Right atrium auricular region (tissue), 2 donors: ENCODE results near the gene ASTN2. TPM values are rescaled to one million over a fixed set of nuclear protein-coding genes. Genes with fewer than 3 reads are reported as not detected.

Experiments
- DNase-seq: peaks from one replicate; pipeline ENCODE4 v3.0.0-alpha.2; 2019; ENCODE audit warnings: low spot score
- H3K27ac ChIP-seq, 2 donors: fragments of 200-600 bp; sonication (generic); 1 replicate in 1 of 2; 2 replicates in 1 of 2; pipeline ENCODE4 v1.5.1; 2016 to 2019
- H3K27me3 ChIP-seq, 2 donors: fragments of 200-600 bp; sonication (generic); one replicate each; pipeline versions ENCODE4 v1.5.1 to v1.6.0; 2017 to 2019
- H3K36me3 ChIP-seq: fragments of 200-600 bp; sonication (generic); one replicate; pipeline ENCODE4 v1.5.1; 2016
- H3K4me1 ChIP-seq, 2 donors: fragments of 200-600 bp; sonication (generic); one replicate each; pipeline versions ENCODE4 v1.5.1 to v1.6.0; 2017 to 2019
- H3K4me3 ChIP-seq, 2 donors: fragments of 200-600 bp; sonication (generic); 1 replicate in 1 of 2; 2 replicates in 1 of 2; pipeline ENCODE4 v1.5.1; 2017 to 2019; ENCODE audit warnings: mild to moderate bottlenecking in 1 of 2, moderate library complexity in 1 of 2
- H3K9me3 ChIP-seq, 2 donors: fragments of 200-600 bp; sonication (generic); one replicate each; pipeline ENCODE4 v1.5.1; 2019
- total RNA-seq, 2 donors: library from RNA; depleted of rRNA; stranded (reverse); fragments of >200 nt; gene quantifications; one replicate each; pipeline ENCODE4 v1.1.0, GENCODE V29; 2016
- TF ChIP-seq, protein P1 (sequence below), 2 donors: fragments of 200-600 bp; sonication (generic); IDR thresholded peaks; one replicate each; pipeline ENCODE4 v1.5.1; 2019; ENCODE audit warnings: antibody characterized with exemption in 2 of 2

Gene ASTN2
- total RNA-seq, 2 donors from 2014 or later = 11.1 to 32.2 TPM

DNA sequence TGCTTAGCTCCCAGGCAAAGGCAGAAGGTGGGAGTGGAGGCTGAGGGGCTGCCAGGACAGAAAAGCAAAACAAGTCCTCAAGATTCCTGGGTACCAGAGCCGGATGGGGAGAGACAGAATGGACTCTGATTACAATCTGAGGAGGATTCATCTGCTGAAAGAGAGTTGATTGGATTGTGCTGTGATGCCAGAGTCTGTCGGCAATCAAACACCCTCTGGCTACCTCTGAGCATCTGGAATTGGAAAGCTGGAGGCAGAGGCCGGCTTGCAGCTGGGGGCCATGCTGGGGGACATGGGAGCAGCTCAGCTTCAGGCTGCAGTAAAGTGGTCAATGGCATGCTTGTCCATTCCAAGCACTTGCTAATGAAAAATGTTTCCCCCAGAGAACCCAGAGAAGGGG is 59.3 kb downstream of the ASTN2 start:
- no peak overlapping the region for H3K27ac ChIP-seq
- no peaks in the 10 kb centered on the region for H3K9me3 ChIP-seq
- no peak for DNase-seq
- TF ChIP-seq, protein P1, sequence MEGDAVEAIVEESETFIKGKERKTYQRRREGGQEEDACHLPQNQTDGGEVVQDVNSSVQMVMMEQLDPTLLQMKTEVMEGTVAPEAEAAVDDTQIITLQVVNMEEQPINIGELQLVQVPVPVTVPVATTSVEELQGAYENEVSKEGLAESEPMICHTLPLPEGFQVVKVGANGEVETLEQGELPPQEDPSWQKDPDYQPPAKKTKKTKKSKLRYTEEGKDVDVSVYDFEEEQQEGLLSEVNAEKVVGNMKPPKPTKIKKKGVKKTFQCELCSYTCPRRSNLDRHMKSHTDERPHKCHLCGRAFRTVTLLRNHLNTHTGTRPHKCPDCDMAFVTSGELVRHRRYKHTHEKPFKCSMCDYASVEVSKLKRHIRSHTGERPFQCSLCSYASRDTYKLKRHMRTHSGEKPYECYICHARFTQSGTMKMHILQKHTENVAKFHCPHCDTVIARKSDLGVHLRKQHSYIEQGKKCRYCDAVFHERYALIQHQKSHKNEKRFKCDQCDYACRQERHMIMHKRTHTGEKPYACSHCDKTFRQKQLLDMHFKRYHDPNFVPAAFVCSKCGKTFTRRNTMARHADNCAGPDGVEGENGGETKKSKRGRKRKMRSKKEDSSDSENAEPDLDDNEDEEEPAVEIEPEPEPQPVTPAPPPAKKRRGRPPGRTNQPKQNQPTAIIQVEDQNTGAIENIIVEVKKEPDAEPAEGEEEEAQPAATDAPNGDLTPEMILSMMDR (IDR thresholded peaks at IDR 0.05) = no peak
- H3K4me3 ChIP-seq = no peak overlapping the region
- no peaks in the 10 kb centered on the region for H3K4me1 ChIP-seq
- H3K36me3 ChIP-seq = no peaks in the 10 kb centered on the region
- H3K27me3 ChIP-seq = no peaks in the 10 kb centered on the region

DNA sequence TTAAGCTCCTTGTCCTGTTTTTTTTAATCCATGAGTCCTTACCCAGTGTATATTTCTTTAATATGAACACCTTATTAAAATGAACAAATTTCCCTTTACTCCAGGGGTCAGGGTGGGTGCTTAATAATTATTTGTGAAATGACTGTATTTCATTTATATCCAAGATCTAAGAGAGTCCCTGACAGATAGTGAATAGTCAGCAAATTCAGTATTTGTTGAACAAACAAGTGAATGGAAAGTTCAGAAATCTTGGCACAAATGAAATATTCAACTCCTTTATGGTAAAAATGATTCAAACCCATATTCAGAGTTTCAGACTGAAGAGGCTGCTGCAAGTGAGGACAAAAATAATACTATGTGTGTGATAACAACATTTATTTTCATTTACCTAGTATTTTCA is 59.9 kb downstream of the ASTN2 start:
- no peaks in the 10 kb centered on the region for H3K27me3 ChIP-seq
- H3K9me3 ChIP-seq = no peaks in the 10 kb centered on the region
- H3K36me3 ChIP-seq = no peaks in the 10 kb centered on the region
- no peak overlapping the region for H3K4me3 ChIP-seq
- no peaks in the 10 kb centered on the region for H3K4me1 ChIP-seq
- H3K27ac ChIP-seq = no peak overlapping the region
- TF ChIP-seq, protein P1 (IDR thresholded peaks at IDR 0.05) = no peak
- no peak for DNase-seq

DNA sequence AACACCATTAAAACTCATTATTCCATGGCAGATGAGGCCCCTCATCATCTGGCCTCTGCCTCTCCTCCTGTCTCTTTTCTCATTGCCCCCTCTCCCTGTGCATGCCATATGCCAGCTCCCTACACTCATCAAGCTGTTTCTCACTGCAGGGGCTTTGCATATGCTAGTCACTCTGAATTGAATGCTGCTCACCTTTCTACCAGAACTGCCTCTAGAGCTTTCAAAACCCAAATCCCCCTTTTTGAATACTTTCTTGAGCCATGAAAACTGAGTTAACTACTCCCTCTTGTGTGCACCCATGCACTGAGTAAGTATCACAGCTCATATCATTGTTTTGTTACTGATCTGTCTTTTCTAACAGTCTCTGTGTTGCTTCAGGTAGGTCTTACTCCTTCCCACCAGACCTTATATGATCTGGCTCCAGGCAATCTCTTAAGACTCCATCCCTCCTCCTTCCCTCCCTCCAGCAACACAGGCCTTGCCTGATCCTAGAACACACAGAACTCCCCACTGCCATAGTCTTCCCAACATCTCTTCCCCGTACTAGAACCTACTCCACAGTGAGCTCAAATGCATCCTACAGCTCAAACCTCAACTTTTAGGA is 60.5 kb downstream of the ASTN2 start:
- TF ChIP-seq, protein P1 (IDR thresholded peaks at IDR 0.05) = no peak
- H3K4me3 ChIP-seq = no peak overlapping the region
- H3K27me3 ChIP-seq = no peaks in the 10 kb centered on the region
- H3K4me1 ChIP-seq = no peaks in the 10 kb centered on the region
- H3K27ac ChIP-seq = no peak overlapping the region
- H3K36me3 ChIP-seq = no peaks in the 10 kb centered on the region
- H3K9me3 ChIP-seq = no peaks in the 10 kb centered on the region
- no peak for DNase-seq

DNA sequence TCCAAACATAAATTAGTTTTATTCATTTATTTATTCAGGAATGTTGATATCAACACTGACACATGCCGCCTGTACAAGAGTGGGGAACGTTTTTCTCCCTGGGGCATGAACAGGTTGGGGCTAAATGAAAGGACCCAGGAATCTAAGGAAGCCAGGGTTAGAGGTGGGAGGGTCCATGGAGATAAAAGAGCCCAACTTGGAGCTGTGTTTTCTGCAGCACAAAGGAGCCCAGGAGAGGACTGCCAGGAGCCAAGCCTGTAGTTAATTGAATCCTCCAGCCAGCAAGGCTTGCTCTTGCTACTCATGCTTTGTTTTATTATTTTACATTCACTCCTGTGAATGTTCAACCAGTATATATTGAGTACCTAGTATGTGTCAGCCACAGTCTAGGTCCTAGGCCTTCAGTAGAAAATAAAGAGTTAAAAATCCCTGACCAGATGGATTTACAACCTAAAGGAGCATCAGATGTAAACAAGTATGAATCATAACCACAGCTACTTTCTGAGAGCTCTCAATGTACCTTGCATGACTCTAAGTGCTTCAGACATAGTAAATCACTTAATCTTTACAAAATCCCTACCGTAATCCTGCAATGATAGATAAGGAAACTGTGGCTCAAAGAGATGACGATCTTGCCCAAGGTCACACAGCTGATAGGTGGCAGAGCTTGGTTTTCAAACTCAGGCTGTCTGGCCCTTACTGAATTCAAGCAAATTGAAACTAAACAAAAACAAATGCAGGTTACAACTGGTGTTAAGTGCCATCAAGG is 69.8 kb downstream of the ASTN2 start:
- Histone ChIP-seq H3K4me3 (no peak overlapping the region), H3K9me3 (no peaks in the 10 kb centered on the region), H3K4me1 (no peaks in the 10 kb centered on the region), H3K27me3 (no peaks in the 10 kb centered on the region), H3K36me3 (no peaks in the 10 kb centered on the region), H3K27ac (no peak overlapping the region)
- TF ChIP-seq, protein P1 (IDR thresholded peaks at IDR 0.05) = no peak
- no peak for DNase-seq

DNA sequence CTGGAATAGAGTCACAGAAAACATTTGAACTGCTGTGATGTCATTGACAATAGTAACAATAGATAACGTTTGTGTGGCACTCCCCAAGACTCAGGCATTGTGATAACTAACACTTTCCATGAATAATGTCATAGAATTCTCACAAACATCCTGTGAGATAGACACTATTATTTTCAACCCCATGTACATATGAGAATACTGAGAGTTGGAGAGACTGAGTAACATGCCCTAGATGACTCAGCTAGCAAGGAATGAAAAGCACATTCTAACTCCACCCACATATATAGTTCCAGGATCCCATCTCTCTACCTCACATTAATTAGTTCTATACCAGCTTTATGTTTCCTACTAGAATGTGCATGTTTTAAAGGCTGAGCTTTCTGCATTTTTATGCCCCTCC is 71.4 kb downstream of the ASTN2 start:
- no peaks in the 10 kb centered on the region for H3K27me3 ChIP-seq
- DNase-seq = no peak
- TF ChIP-seq, protein P1 (IDR thresholded peaks at IDR 0.05) = no peak
- H3K4me3 ChIP-seq = no peak overlapping the region
- no peak overlapping the region for H3K27ac ChIP-seq
- H3K9me3 ChIP-seq = no peaks in the 10 kb centered on the region
- H3K36me3 ChIP-seq = no peaks in the 10 kb centered on the region
- no peaks in the 10 kb centered on the region for H3K4me1 ChIP-seq
